Breast epithelium (tissue), 3 donors: ENCODE results near the gene SAMSN1.

Experiments
- POLR2A ChIP-seq: fragments of 450-650 bp; IDR thresholded peaks from one replicate; pipeline ENCODE4 v1.6.1; 2016; ENCODE audit warnings: antibody characterized with exemption, mild to moderate bottlenecking, moderate library complexity
- TF ChIP-seq, protein P1 (sequence below), 3 donors: fragments of 450-650 bp; IDR thresholded peaks; one replicate each; pipeline ENCODE4 v1.5.1; 2016 to 2017; ENCODE audit warnings: antibody characterized with exemption in 3 of 3, mild to moderate bottlenecking in 3 of 3, moderate library complexity in 3 of 3

DNA sequence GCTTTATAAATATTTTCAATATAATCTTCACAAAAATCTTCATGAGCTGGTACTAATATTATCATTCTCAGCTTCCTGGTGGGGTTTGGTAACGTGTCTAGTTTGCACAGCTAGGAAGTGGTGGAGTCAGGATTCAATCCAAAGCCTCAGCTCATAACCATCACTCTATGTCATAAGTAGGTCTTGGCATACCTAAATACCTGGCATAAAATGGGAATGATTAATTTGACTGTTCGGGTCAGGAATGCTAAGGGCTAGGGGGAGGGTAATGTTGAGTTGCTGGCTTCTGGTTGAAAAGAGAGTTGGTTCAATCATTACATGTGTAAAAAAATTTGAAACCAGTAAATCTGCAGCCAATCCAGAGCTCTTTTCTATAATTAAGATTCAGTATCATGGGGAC lies 5.6 kb upstream of the SAMSN1 start:
- TF ChIP-seq, protein P1, sequence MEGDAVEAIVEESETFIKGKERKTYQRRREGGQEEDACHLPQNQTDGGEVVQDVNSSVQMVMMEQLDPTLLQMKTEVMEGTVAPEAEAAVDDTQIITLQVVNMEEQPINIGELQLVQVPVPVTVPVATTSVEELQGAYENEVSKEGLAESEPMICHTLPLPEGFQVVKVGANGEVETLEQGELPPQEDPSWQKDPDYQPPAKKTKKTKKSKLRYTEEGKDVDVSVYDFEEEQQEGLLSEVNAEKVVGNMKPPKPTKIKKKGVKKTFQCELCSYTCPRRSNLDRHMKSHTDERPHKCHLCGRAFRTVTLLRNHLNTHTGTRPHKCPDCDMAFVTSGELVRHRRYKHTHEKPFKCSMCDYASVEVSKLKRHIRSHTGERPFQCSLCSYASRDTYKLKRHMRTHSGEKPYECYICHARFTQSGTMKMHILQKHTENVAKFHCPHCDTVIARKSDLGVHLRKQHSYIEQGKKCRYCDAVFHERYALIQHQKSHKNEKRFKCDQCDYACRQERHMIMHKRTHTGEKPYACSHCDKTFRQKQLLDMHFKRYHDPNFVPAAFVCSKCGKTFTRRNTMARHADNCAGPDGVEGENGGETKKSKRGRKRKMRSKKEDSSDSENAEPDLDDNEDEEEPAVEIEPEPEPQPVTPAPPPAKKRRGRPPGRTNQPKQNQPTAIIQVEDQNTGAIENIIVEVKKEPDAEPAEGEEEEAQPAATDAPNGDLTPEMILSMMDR (IDR thresholded peaks at IDR 0.05), result no peak
- TF ChIP-seq POLR2A, result no peak
